ENCODE data around the gene DMRT3. TPM values are rescaled to one million over a fixed set of nuclear protein-coding genes. Genes with fewer than 3 reads are reported as not detected.

The DMRT3 gene
- total RNA-seq: not detected

- DNase-seq: no peak
Observed at GRCh38 chr9:976258-976942, at the start of gene DMRT3. Gene DMRT3 (plus strand): TSS chr9:976655. CDS start chr9:977002, 347 bp downstream.

DNA sequence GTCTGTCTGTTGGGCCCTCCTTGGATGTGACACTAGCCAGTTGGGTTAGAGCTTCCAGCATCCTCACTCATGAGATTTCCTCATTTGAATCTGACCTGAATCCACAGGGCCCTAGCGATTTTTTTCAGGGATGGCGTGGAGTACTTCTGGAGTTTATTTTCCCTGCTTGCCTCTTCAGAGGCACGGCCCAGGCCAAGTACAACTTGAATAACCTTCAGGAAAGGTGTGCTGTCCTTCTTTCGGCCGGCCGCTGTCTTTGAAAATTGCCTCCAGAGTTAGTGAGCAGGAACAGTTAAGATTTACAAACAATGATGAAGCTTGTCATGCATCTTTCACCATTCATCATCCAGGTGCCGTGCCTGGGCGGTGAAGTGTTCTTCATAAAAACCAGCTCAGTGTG lies 49.5 kb upstream of the DMRT3 start:
- DNase-seq: no peak

DNA sequence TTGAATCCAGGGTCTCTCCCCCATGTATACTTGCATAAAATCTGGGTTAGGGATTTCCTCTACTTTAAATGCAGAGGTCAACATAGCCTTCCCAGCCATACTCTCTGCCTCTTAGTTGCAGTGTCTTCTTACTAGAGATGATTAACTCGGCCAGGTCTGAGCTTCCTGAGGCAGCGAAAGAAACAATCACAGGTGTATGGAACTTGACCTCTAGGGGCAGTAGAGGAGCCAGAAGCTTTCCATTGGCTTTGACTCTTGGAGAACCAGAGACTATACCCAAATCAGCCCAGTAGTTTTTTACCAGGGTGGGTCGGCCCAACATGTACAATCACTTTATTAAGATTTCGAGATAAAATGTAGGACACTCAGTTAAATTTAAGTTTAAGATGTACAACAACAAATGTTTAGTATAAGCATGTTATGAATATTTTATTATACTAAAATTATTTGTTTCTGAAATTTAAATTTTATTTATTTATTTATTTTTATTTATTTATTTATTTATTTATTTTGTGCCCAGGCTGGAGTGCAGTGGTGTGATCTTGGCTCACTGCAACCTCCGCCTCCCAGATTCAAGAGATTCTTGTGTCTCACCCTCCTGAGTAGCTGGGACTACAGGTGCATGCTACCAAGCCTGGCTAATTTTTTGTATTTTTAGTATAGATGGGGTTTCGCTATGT lies 48.0 kb upstream of the DMRT3 start:
- DNase-seq: no peak

DNA sequence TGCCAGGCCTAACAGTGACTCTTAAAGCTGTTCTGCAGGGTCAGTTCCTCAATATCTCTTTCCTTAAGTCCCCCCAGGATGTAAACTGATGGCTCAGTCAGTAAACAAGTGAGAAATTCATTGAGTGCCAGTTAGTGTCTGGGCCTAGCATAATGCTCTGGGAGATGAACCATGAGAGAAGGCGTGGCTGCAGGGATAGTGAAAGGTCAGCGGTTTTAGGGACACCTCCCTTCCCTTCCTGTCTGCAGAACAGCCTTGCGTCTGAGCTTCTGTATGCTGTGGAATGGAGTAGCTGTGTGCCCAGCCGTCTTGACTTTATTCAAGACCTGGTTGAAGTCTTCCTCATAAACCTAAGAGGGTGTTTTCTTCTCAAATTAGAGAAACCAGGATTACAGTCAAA lies 46.7 kb upstream of the DMRT3 start:
- no peak for DNase-seq

DNA sequence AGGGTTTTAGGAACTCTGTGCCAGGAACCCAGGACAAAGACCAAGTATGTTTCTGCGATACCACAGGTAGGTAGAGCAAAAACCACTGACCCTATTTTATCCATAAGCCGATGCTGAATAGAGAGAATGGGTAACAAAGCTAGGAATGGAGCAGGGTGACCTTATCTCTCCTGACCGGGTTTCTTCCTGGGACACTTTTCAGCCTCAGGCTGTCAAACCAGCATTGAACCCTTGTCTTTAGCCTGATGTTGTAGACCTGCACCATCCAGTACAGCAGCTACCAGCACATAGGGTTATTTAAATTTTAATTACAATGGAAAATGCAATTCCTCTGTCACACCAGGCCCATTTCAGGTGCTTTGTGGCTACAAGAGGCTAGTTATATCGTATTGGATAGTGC lies 43.1 kb upstream of the DMRT3 start:
- no peak for DNase-seq

- no peak for DNase-seq
Observed at GRCh38 chr9:935348-935965, 41.0 kb upstream of the DMRT3 start.

DNA sequence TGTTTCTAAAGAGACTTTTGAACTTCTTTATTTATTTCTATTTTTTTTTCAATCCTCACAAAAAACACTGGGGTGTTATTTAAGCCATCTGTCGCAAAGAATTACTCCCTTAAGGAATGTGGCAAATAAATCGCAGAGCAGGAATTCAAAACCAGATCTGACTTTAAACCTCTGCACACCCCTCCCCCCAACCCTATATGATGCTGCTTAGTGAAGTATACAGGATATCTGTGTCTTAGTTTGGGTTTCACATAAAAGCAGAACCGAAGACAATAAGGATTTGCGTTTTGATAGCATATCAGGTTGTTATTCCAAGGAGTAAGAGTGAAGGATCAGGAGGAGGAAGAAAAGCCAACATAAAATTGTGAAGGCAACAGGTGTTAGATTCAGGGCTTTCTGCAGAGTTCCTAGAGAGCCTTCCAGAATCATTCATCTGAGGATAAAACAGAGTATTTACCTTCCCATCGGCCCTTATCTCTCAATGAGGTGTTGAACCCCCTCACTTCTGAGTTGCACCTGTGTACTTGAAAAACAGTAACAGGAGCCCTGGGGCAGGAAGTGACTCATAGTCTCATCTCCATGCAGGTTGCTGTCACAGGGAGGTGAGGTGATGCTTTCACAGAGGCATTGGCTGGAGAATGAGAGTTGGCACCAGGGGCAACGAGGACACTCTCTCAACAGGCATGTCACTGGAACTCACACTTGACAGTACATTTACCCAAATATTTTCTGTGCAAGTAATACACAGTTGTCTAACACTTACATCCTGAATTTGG lies 33.5 kb upstream of the DMRT3 start:
- no peak for DNase-seq

- DNase-seq: no peak
Observed at GRCh38 chr9:947985-948384, 28.5 kb upstream of the DMRT3 start.

DNA sequence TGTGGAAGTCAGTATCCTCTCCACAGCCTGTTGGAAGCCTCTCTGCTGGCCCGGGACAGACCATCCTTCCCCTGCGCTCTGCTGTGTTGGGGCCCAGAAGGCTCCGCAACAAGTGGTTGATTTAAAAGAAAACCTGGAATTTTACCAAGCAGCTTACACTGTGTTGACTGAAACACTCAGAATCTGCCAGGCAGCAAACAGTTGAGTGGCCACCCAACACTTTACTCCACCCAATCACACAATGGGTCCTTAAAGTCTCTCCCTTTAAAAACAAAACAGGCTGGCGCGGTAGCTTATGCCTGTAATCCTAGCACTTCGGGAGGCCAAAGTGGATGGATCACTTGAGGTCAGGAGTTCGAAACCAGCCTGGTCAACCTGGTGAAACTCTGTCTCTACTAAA lies 28.0 kb upstream of the DMRT3 start:
- no peak for DNase-seq

- no peak for DNase-seq
Observed at GRCh38 chr9:950139-950538, 26.3 kb upstream of the DMRT3 start.

- DNase-seq: no peak
Observed at GRCh38 chr9:952546-952945, 23.9 kb upstream of the DMRT3 start.

GRCh38 chr9:959105-959504 lies 17.4 kb upstream of the DMRT3 start:
- DNase-seq: no peak

DNA sequence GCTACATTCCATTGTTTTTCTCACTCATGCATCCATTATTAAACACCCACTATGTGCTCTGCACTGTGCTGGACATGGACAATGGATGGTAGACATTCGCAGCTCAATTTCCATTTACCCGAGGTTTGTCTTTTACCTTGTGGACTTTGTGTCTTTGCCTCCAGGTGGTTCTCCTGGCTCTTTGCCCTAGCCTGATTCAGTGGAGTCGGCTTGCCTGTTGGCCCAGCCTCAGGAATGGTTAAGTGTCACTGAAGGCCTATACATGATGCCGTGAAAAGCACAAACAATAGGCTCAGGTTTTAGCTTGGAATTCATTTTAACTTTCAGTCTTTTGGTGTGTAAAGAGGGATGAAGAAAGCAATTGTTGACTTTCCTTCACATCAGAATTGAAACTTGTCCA lies 16.5 kb upstream of the DMRT3 start:
- no peak for DNase-seq

DNA sequence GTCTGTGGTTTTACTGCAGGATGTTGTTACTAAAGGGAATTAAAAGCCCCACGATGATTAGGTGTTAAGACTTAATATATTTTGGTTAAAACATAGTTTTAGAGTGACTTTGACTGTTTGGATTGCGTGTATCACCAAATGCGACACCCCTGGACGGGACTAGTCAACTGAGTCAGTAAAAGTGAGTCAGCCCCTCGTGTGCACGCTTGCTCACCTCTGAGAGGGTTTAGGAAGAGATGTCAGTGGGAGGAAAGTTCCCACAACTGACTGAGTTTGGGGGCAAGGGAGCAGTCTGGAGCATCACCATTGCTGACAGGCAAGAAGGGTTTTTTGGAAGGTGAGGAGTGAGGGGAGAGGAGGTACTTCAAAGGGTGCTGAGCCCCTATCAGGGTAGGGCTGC lies 14.4 kb upstream of the DMRT3 start:
- no peak for DNase-seq

- DNase-seq: no peak
Observed at GRCh38 chr9:965497-965896, 11.0 kb upstream of the DMRT3 start.

DNA sequence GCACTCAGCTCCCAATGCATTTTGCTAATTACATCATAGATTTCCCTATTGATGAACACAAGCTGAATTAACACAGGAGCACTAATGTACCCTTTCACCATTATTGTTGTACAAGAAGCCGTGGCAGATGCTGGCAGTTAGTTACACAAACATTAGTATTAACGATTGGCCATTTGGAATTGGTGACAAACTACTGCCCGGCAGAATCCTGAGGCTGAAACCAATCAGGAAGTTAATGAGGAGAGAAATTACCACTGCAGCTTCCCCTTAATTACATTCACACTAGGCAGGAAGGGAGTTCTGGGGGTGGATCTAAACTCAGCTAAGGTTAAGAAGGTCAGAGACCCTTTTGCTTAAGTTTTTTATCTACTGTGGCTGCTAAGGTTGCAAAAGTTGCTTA lies 9.6 kb upstream of the DMRT3 start:
- no peak for DNase-seq

DNA sequence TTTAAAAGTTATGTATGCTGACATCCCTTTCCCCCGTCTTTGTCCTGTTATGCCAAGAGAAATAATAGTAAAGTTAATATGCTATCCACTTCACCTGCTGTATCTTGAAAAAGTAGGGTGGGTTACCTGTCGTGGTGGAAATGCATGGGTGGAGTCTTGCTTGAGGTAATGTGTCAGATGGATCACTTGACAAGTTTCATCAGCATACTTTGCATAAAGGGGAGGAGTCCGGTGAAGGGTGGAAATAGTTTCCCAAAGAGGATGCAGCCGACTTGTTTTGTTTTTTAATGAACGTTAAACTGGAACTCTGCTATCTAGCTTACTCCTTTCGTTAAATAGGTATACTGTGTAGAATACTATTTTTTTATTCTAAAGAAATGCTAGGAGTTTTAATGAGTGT lies 9.0 kb upstream of the DMRT3 start:
- DNase-seq: no peak

GRCh38 chr9:967903-968641 lies 8.4 kb upstream of the DMRT3 start:
- no peak for DNase-seq

DNA sequence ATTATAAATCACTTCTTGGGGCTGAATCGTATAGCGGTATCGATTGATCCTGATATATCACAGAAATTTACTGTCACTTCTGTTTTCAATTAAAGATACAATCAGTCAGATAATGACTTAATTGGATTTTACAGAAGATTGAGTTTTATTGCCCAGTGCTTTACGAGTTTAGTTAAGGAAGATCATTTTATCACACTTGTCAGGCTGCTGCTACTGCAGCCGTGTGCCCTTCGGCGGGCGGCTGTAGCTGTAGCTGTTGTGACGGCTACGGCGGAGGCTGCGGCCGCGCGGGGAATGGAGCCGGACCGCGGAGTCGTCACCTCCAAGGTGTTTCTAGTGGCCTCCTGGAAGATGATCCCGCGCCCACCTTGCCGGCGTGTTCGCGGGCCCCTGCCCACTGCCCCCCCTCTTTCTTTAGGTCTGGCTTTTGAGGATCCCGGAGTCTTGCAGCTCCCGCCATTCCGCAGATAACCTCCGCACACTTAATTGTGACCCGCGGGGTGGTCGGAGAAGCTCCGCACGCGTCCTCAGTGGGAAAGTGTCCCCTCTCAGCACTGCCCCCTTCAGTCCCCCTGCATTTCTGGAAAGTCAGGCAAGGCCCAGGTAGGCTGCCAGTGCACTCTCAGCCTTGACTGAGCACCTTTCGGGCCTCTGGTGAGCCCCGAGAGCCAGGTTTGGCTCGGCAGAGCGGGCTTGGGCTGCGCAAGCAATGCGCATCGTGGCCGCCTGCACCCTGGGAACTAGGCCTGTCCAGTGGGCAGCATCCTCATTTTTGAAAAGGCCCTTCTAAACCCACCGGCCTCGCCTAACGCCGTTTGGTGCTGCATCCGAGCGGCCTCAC lies 6.9 kb upstream of the DMRT3 start:
- no peak for DNase-seq

GRCh38 chr9:970151-970996 lies 6.1 kb upstream of the DMRT3 start:
- no peak for DNase-seq
